ENCODE measurements around the gene LIPH. TPM values are rescaled to one million over a fixed set of nuclear protein-coding genes. Genes with fewer than 3 reads are reported as not detected.

The LIPH gene
- 10 to 100 TPM in 3 of 4 donors, 1 to 10 TPM in 1; 5.8 to 27.5 (median 22.1) TPM for total RNA-seq

DNA sequence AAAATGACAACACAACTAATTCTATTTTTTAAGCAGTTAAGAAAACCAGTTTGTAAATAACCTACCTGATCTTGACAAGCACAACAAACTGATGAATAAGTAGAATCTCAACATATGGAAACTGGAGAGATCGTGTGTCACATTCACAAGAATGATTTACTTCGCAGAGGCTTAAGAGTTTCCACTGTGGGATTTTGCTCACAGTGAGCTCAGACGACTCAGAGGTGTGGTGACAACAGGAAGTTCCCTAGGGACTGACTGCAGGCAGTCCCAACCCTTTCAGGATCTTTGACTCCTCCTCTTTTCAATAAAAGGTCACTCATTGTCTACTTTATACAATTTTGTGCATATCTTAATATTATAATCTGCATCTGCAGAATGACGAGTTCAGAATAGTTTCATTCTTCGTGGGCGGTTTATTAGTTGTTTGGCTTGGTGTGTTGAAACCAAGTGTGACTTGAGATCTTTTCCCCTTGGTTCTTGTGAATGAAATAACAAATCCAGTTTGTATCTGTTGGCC is at the start of gene LIPH:
Gene LIPH (minus strand): TSS at position 231 of the 520 bp plus-strand sequence. CDS start 117 bp downstream, at position 114.
- TF ChIP-seq, protein P1, sequence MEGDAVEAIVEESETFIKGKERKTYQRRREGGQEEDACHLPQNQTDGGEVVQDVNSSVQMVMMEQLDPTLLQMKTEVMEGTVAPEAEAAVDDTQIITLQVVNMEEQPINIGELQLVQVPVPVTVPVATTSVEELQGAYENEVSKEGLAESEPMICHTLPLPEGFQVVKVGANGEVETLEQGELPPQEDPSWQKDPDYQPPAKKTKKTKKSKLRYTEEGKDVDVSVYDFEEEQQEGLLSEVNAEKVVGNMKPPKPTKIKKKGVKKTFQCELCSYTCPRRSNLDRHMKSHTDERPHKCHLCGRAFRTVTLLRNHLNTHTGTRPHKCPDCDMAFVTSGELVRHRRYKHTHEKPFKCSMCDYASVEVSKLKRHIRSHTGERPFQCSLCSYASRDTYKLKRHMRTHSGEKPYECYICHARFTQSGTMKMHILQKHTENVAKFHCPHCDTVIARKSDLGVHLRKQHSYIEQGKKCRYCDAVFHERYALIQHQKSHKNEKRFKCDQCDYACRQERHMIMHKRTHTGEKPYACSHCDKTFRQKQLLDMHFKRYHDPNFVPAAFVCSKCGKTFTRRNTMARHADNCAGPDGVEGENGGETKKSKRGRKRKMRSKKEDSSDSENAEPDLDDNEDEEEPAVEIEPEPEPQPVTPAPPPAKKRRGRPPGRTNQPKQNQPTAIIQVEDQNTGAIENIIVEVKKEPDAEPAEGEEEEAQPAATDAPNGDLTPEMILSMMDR (IDR thresholded peaks at IDR 0.05), result peak in 3 of 6 experiments; percentile 14 to 28 (median 22)
- TF ChIP-seq POLR2A (IDR thresholded peaks at IDR 0.05), result peak; percentile 92 to 95
- H3K27me3 ChIP-seq, result no peaks in the 10 kb centered on the region
- peak within 1 kb of the TSS in 3 of 4 donors; percentile 50 to 79 (median 69) for H3K27ac ChIP-seq
- peaks cover 0 to 12% (median 0%) of the 10 kb centered on the region in 4 donors for H3K4me1 ChIP-seq
- no peaks in the 10 kb centered on the region for H3K36me3 ChIP-seq
- H3K4me3 ChIP-seq, result peak within 1 kb of the TSS in 2 of 4 donors; percentile 43 to 51
- H3K9me3 ChIP-seq, result no peaks in the 10 kb centered on the region
- peak in 1 of 3 donors; percentile 76 for DNase-seq

DNA sequence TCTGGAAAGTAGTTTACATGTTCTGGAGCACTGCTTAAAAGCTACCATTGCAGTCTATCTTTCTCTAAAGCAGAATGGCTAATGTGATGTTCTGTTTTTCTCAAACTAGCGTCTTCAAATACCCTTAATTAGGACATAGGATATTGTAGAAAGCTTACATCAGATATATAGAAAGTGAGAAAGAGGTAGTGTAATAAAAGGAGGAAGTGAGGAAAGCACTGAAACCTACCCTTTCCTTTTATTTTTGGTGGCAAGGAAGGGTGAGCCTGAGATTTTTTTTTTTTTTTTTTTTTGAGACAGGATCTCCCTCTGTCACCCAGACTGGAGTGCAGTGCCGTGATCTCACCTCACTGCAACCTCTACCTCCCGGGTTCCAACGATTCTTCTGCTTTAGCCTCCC is 43.1 kb upstream of the LIPH start:
- no peak overlapping the region for H3K27ac ChIP-seq
- no peak for DNase-seq
- no peak overlapping the region for H3K4me3 ChIP-seq
- H3K36me3 ChIP-seq, result peaks cover 0 to 53% (median 0%) of the 10 kb centered on the region in 3 donors
- TF ChIP-seq, protein P1 (IDR thresholded peaks at IDR 0.05), result no peak
- no peak for TF ChIP-seq POLR2A (IDR thresholded peaks at IDR 0.05)
- no peaks in the 10 kb centered on the region for H3K27me3 ChIP-seq
- H3K9me3 ChIP-seq, result no peaks in the 10 kb centered on the region
- H3K4me1 ChIP-seq, result no peaks in the 10 kb centered on the region

DNA sequence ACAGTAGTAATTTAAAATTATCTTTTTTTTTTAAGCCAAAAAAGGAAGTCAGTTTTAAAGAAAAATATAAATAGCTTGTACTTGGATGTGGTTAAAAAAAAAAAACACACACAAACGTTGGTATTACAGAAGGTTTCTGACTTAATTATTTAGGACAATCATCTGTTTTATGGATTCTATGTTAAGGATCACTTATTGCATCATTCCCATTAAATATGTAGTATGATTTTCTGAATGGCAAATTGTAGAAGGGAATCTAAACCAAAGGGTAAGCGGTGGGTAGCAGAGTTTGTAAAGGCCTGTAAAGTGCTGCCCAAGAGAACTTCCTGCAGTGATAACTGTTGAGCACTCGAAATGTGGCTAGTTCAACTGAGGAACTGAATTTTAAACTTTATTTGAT is 41.7 kb upstream of the LIPH start:
- no peaks in the 10 kb centered on the region for H3K4me1 ChIP-seq
- no peak overlapping the region for H3K4me3 ChIP-seq
- H3K36me3 ChIP-seq, result peaks cover 0 to 45% (median 0%) of the 10 kb centered on the region in 3 donors
- no peaks in the 10 kb centered on the region for H3K27me3 ChIP-seq
- TF ChIP-seq, protein P1 (IDR thresholded peaks at IDR 0.05), result no peak
- no peak for TF ChIP-seq POLR2A (IDR thresholded peaks at IDR 0.05)
- no peak for DNase-seq
- no peak overlapping the region for H3K27ac ChIP-seq
- no peaks in the 10 kb centered on the region for H3K9me3 ChIP-seq

DNA sequence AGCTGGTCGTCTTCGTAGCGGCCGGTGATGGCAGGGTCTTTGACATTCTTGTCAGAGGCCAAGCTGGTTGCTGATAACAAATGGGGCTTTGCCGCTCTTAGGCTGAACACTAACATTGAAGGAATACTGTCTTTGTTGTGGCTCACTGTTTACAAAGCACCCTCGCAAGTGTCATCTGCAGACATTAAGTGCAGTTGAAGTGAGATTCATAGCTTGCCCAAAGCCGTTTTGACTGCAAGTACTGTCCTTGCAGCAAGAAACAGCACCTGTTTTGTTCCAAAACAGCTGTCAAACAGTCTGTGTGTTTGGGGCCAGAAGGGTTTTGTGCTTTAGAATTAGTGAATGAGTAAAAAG is 34.3 kb upstream of the LIPH start:
- no peak for DNase-seq

DNA sequence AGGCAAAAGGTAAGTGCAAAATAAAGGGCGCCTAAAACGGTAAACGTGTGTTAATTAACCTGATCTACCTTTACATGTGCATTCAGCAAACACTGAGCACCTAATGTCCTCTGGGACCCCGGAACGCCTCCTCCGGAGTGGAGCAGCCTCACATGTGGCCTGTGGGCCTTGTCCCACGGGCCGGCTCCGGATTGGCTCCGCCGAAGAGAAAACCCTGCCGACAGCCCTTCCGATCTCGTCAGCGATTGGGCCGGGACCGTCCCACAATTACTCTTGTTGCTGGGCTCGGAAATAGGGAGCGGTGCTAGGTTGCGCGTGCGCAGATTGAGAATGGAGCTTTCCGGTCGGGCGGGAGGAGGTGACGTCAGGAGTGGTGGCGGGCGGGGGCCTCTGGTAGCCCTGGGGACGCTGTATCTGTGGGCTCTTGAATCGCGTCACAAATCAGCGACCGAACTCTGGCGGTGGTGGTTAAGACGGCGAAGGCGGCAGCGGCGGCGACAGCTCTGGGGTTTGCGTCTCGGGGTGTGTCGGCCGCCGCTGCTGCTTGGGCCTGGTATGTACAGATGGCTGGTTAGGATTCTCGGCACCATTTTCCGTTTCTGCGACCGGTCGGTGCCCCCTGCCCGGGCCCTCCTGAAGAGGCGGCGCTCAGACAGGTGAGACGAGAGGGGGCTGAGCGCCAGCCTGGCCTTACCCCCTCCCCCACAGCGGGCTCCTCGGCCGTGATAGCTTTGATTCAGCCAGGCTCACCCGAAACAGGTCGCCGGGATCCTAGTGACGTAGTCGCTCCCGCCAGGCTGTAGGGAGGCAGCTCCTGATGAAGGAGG is 33.7 kb upstream of the LIPH start, which contains the start of gene SENP2:
Gene SENP2 (plus strand): TSS at position 437 of the 827 bp plus-strand sequence. CDS start 119 bp downstream, at position 556.
- peak within 1 kb of the TSS; percentile 94 to 96 (median 94) for H3K27ac ChIP-seq
- H3K36me3 ChIP-seq, result peaks cover 0 to 7% (median 0%) of the 10 kb centered on the region in 3 donors
- H3K27me3 ChIP-seq, result no peaks in the 10 kb centered on the region
- TF ChIP-seq, protein P1 (IDR thresholded peaks at IDR 0.05), result no peak
- TF ChIP-seq POLR2A (IDR thresholded peaks at IDR 0.05), result peak; percentile 81 to 89
- peak; percentile 98 to 100 (median 100) for DNase-seq
- peaks cover 4 to 32% (median 11%) of the 10 kb centered on the region in 4 donors for H3K4me1 ChIP-seq
- no peaks in the 10 kb centered on the region for H3K9me3 ChIP-seq
- peak within 1 kb of the TSS; percentile 71 to 94 (median 86) for H3K4me3 ChIP-seq

More for the DNA sequence above, 34.3 kb upstream of the LIPH start:
- Histone ChIP-seq H3K9me3 (no peaks in the 10 kb centered on the region), H3K4me1 (peaks cover 4 to 32% (median 11%) of the 10 kb centered on the region in 4 donors), H3K27ac (peak overlapping the region; percentile 94 to 96 (median 94)), H3K4me3 (peak overlapping the region; percentile 71 to 94 (median 86)), H3K36me3 (peaks cover 0 to 12% (median 0%) of the 10 kb centered on the region in 3 donors), H3K27me3 (no peaks in the 10 kb centered on the region)
- no peak for TF ChIP-seq POLR2A (IDR thresholded peaks at IDR 0.05)
- TF ChIP-seq, protein P1 (IDR thresholded peaks at IDR 0.05), result no peak
